Breast epithelium (tissue), 3 donors: Measurements from ENCODE around the gene CREB3L2.

Experiments used
- POLR2A ChIP-seq: fragments of 450-650 bp; IDR thresholded peaks from one replicate; pipeline ENCODE4 v1.6.1; 2016; ENCODE audit warnings: antibody characterized with exemption, mild to moderate bottlenecking, moderate library complexity
- TF ChIP-seq, protein P1 (sequence below), 3 donors: fragments of 450-650 bp; IDR thresholded peaks; one replicate each; pipeline ENCODE4 v1.5.1; 2016 to 2017; ENCODE audit warnings: antibody characterized with exemption in 3 of 3, mild to moderate bottlenecking in 3 of 3, moderate library complexity in 3 of 3

DNA sequence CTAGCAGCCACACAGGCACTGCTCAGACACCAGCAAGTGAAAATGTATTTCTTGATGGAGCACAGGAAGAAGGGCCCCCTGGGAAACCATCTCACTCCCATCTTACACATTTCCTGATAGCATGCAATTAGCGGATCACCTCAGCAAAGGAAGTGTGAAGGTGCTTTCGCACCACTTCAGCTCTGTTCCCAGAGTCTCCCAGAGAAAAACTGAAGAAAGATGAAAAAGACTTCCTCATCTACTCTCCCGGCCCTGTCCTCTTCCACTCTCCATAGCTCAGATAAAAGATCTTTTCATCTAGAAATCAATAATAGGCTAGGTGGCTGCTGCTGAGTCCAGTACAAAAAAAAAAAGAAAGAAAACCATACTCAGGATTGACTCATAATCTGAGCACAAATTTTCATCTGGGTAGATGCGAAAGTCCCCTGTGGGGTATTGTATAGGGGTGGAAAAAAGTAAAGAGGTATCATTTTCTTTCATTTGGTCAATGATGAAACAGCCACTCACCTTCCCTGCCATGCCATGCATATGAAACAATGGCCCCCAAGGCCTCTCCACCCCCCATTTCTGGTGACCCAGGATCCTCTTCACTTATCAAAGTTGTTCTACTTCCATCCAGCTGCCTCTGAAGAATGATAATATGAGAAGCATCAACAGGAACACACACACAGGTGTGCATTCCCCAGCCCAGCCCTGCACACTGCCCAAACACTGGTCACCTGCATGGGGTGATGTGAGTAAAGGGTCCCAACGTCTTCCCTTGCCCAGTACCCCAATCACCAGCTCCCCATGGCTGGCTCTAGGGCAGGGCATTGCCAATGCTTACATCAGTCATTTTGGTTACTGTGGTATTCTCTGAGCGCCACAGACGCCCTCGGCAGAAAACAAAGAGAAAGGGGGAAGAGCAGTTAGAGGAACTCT lies 106.3 kb downstream of the CREB3L2 start:
- no peak for TF ChIP-seq POLR2A
- TF ChIP-seq, protein P1, sequence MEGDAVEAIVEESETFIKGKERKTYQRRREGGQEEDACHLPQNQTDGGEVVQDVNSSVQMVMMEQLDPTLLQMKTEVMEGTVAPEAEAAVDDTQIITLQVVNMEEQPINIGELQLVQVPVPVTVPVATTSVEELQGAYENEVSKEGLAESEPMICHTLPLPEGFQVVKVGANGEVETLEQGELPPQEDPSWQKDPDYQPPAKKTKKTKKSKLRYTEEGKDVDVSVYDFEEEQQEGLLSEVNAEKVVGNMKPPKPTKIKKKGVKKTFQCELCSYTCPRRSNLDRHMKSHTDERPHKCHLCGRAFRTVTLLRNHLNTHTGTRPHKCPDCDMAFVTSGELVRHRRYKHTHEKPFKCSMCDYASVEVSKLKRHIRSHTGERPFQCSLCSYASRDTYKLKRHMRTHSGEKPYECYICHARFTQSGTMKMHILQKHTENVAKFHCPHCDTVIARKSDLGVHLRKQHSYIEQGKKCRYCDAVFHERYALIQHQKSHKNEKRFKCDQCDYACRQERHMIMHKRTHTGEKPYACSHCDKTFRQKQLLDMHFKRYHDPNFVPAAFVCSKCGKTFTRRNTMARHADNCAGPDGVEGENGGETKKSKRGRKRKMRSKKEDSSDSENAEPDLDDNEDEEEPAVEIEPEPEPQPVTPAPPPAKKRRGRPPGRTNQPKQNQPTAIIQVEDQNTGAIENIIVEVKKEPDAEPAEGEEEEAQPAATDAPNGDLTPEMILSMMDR (IDR thresholded peaks at IDR 0.05) = no peak
